ENCODE data around the gene CYP2D6.
"Not testable (repeated sequence)": the region's sequence is repeated elsewhere in the genome, so short reads cannot be mapped to it uniquely, and the experiment has no call there.

Gene CYP2D6

GRCh38 chr22:42114721-42115120, 15.9 kb downstream of the CYP2D6 start:
- no peak for TF ChIP-seq JUND (IDR thresholded peaks at IDR 0.05; ENCODE audit: low read depth)
- no peak for DNase-seq (ENCODE audit: low read depth in 1 of 2, low spot score in 1 of 2)

GRCh38 chr22:42112793-42113192, 17.8 kb downstream of the CYP2D6 start:
- DNase-seq (ENCODE audit: low read depth in 1 of 2, low spot score in 1 of 2); in situ Hi-C loops (cut with HindIII; ENCODE audit: low pct_unique_long_range_greater_than_20kb, low sequenced_read_pairs): not testable (repeated sequence)

More at GRCh38 chr22:42114721-42115120, 15.9 kb downstream of the CYP2D6 start:
- in situ Hi-C loops (cut with HindIII; ENCODE audit: low pct_unique_long_range_greater_than_20kb, low sequenced_read_pairs), result no loop called here

DNA sequence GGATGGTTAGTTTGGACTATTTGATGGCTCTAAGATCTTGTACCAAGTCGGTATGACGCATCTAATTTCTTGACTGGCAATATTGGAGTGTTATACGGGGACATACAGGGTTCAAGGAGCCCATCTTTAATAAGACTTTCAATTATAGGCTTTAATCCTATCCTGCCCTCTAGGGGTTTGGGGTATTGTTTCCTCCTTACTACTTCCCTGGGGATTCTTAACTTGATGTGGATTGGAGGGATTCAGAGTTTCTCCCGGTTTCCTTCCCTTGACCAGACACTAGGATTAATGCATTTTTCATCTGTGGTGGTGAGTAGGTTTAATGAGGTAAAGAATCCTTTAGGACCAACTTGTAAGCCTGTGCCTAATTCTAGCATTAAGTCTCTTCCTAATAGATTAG, 18.8 kb downstream of the CYP2D6 start:
- in situ Hi-C loops (cut with HindIII; ENCODE audit: low pct_unique_long_range_greater_than_20kb, low sequenced_read_pairs), result no loop called here
- DNase-seq (ENCODE audit: low read depth in 1 of 2, low spot score in 1 of 2), result no peak

DNA sequence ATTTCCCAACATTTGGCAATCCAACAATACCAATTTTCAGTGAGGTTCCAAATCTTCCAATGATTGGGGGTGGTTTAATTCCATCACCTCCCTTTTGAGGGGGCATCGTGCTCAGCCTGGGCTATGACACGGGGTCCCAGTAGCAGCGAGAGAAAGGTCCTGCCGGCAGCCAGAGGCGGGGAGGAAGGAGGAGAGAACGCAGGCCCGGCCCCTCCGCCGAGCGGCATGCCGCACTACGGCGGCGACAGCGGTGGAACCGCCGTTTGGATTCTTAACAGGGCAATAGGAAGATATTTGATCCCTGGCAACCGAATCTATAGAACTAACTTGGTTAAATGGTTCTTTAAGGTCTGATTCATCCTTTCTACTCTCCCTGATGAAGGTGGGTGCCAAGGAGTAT, 21.8 kb downstream of the CYP2D6 start:
- in situ Hi-C loops (cut with HindIII; ENCODE audit: low pct_unique_long_range_greater_than_20kb, low sequenced_read_pairs), result no loop called here
- no peak for TF ChIP-seq JUND (IDR thresholded peaks at IDR 0.05; ENCODE audit: low read depth)
- no peak for DNase-seq (ENCODE audit: low read depth in 1 of 2, low spot score in 1 of 2)

More for the DNA sequence above, 18.8 kb downstream of the CYP2D6 start:
- TF ChIP-seq JUND (IDR thresholded peaks at IDR 0.05; ENCODE audit: low read depth), result no peak

DNA sequence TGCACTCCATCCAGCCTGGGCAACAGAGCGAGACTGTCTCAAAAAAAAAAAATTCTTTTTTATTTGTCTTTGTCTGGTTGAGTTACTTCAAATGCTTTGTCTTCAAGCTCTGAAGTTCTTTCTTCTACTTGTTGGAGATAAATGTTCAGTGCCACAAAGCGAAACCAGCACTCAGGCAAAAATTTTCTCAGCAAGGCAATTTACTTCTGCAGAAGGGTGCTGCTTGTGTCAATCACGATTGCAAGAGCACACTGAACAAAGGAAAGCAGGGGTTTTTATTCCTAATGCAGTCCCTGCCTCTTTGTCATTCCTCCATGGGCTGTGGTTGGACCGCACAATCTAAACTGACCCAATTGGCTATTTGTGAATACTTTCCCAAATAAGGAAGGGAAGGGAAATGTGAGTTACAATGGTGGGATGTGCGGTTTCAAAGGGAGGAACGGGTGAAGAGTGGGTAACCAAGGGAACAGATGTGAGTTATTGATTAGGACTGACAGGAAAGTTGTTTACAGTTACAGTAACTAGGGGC, 26.2 kb downstream of the CYP2D6 start:
- DNase-seq (ENCODE audit: low read depth in 1 of 2, low spot score in 1 of 2); in situ Hi-C loops (cut with HindIII; ENCODE audit: low pct_unique_long_range_greater_than_20kb, low sequenced_read_pairs): not testable (repeated sequence)

GRCh38 chr22:42101199-42101598, 29.4 kb downstream of the CYP2D6 start:
- in situ Hi-C loops (cut with HindIII; ENCODE audit: low pct_unique_long_range_greater_than_20kb, low sequenced_read_pairs), result no loop called here
- DNase-seq (ENCODE audit: low read depth in 1 of 2, low spot score in 1 of 2), result no peak
- TF ChIP-seq JUND (IDR thresholded peaks at IDR 0.05; ENCODE audit: low read depth), result no peak

GRCh38 chr22:42091455-42091782, 39.2 kb downstream of the CYP2D6 start:
- DNase-seq (ENCODE audit: low read depth in 1 of 2, low spot score in 1 of 2), result no peak
- TF ChIP-seq JUND (IDR thresholded peaks at IDR 0.05; ENCODE audit: low read depth), result no peak
- in situ Hi-C loops (cut with HindIII; ENCODE audit: low pct_unique_long_range_greater_than_20kb, low sequenced_read_pairs), result no loop called here

DNA sequence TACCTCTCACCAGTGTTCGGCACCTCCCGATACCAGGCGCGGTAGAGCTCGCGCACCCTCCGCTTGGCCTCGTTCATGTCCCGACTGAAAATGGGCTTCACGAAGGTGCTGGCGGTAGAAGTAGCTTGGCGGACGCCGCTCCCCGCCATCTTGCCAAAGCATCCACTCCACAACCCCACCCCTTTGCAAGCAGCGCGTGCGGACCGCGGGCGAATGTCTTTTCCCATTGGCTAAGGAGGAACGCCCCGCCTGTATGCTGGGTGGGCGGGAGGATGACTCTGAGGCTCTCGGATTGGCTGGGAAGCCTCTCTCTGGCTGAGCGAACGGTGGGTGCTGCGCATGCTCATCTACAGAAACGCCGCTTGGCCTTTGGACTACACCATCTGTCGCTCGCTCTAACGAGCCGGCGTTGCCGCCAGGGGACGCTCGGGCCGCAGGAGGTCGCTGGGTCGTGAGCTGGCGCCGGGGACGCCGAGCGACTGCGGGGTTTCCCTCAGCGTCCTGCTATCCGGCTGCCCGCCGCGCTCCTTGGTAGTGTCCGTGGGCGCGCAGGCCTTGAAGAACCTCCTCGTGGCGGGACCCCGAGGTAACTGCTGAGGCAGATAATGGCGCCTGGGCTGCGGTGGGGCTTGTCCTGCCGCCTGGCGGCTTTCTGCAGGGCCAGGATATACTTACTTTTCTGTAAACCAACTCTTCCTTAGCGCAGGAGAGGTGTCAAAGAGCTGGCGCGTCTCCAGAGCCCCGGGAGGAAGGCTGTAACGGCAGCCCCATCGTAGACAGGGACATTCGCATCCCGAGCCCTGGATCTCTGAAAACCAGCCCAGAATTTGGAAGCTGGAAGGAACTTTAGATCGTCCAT, 39.8 kb downstream of the CYP2D6 start, which contains the start of gene NDUFA6:
TSS of gene NDUFA6 (minus strand) at position 177 of the 859 bp plus-strand sequence. CDS start at position 149, 28 bp downstream.
- DNase-seq (ENCODE audit: low read depth in 1 of 2, low spot score in 1 of 2), result peak; percentile 90 to 98
- in situ Hi-C loops (cut with HindIII; ENCODE audit: low pct_unique_long_range_greater_than_20kb, low sequenced_read_pairs), result no loop called here
- no peak for TF ChIP-seq JUND (IDR thresholded peaks at IDR 0.05; ENCODE audit: low read depth)

- in situ Hi-C loops (cut with HindIII; ENCODE audit: low pct_unique_long_range_greater_than_20kb, low sequenced_read_pairs), result no loop called here
- TF ChIP-seq JUND (IDR thresholded peaks at IDR 0.05; ENCODE audit: low read depth), result no peak
- DNase-seq (ENCODE audit: low read depth in 1 of 2, low spot score in 1 of 2), result no peak
These were observed 44.6 kb downstream of the CYP2D6 start for GRCh38 chr22:42086051-42086450.

GRCh38 chr22:42084874-42085273, 45.7 kb downstream of the CYP2D6 start:
- in situ Hi-C loops (cut with HindIII; ENCODE audit: low pct_unique_long_range_greater_than_20kb, low sequenced_read_pairs), result no loop called here
- TF ChIP-seq JUND (IDR thresholded peaks at IDR 0.05; ENCODE audit: low read depth), result no peak

DNA sequence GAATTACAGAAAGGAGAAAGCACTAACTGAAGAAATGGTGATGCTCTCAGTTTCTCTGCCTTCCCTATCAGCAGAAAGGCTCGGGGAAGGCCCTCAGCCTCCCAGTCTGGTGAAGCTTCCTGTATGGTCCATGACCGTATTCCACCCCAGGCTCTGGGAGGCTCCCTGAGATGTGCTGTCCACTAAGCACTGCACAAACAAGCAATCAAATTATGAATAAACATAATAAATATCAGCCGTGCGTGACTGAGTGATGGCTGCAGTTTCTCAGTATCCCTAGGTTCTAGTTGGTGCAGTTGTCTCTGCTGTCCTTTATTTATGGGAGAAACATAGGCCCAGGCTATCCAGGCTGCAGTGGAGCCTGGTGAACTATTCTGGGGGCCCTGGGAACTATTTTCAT, 47.5 kb downstream of the CYP2D6 start:
- in situ Hi-C loops (cut with HindIII; ENCODE audit: low pct_unique_long_range_greater_than_20kb, low sequenced_read_pairs), result no loop called here
- no peak for DNase-seq (ENCODE audit: low read depth in 1 of 2, low spot score in 1 of 2)
- TF ChIP-seq JUND (IDR thresholded peaks at IDR 0.05; ENCODE audit: low read depth), result no peak

More at GRCh38 chr22:42084874-42085273, 45.7 kb downstream of the CYP2D6 start:
- no peak for DNase-seq (ENCODE audit: low read depth in 1 of 2, low spot score in 1 of 2)

- no peak for TF ChIP-seq JUND (IDR thresholded peaks at IDR 0.05; ENCODE audit: low read depth)
- in situ Hi-C loops (cut with HindIII; ENCODE audit: low pct_unique_long_range_greater_than_20kb, low sequenced_read_pairs), result no loop called here
- DNase-seq (ENCODE audit: low read depth in 1 of 2, low spot score in 1 of 2), result peak in 1 of 2 experiments; percentile 19
These were observed 50.3 kb downstream of the CYP2D6 start for GRCh38 chr22:42080287-42080686.

Measured in T47D (cell line).